GM20000 (cell line): ENCODE results near the gene SST.

Experiments
- DNase-seq: peaks from one replicate; pipeline ENCODE4 v3.0.0; 2012; ENCODE audit warnings: low spot score
- TF ChIP-seq, protein P1 (sequence below): IDR thresholded peaks from 2 replicates; pipeline ENCODE4 v1.5.1; 2012; ENCODE audit warnings: mild to moderate bottlenecking, control low read depth; ENCODE audit errors: extremely low read depth, missing control alignments

Gene SST

DNA sequence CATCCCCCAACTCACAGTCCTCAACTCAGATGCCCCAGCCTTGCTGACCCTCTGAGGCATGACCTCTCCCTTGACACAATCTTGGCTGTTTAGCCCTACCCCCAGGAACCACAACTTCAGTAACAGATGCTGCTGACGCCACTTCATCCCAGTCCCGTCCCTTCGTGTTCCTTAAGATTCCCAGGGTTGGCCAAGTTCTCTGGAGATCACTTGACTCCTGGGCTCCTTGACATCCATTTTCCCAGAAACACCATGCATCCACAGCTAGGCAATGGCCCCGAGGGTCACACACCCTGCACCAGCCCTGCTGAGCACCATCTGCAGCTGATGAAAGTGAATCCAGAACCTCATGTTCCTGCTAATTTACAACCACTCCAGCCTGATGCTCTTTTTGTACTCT is 25.3 kb upstream of the SST start:
- TF ChIP-seq, protein P1, sequence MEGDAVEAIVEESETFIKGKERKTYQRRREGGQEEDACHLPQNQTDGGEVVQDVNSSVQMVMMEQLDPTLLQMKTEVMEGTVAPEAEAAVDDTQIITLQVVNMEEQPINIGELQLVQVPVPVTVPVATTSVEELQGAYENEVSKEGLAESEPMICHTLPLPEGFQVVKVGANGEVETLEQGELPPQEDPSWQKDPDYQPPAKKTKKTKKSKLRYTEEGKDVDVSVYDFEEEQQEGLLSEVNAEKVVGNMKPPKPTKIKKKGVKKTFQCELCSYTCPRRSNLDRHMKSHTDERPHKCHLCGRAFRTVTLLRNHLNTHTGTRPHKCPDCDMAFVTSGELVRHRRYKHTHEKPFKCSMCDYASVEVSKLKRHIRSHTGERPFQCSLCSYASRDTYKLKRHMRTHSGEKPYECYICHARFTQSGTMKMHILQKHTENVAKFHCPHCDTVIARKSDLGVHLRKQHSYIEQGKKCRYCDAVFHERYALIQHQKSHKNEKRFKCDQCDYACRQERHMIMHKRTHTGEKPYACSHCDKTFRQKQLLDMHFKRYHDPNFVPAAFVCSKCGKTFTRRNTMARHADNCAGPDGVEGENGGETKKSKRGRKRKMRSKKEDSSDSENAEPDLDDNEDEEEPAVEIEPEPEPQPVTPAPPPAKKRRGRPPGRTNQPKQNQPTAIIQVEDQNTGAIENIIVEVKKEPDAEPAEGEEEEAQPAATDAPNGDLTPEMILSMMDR: no peak
- no peak for DNase-seq

DNA sequence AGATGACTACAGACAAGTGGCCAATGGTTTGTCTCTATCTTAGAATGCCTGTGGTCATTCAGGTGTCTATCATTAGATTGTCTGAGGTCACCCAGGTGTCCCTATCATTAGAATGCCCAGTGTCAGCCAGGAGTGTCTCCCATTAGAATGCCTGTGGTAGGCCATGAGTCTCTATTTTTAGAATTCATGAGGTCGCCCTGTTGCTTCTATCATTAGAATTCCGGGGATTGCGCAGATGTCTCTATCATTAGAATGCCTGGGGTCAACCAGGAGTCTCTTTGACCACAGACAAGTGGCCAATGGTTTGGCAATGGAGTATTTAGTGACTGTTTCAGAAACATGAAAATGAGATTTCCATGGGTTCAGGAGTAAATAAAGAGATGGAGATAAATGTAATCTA is 24.6 kb upstream of the SST start:
- no peak for DNase-seq
- TF ChIP-seq, protein P1: no peak

DNA sequence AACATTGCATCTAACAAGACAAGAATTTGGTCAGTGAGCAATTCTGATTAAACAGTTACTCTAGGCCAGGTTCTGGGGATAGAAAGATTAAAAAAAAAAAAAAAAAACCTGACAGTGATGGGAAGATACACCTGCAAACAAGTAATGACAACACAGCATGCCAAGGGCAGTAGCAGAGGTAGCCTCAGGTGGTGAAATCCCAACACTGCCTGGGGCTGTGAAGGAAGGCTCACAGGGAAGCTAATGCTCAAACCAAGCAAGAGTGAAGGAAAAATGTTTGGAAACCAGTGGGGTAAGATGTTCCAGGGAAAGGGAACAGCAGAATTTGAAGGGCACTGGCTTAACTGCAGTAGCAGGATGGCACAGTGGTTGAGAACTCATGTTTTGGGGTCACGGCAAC is 23.2 kb upstream of the SST start:
- TF ChIP-seq, protein P1: no peak

DNA sequence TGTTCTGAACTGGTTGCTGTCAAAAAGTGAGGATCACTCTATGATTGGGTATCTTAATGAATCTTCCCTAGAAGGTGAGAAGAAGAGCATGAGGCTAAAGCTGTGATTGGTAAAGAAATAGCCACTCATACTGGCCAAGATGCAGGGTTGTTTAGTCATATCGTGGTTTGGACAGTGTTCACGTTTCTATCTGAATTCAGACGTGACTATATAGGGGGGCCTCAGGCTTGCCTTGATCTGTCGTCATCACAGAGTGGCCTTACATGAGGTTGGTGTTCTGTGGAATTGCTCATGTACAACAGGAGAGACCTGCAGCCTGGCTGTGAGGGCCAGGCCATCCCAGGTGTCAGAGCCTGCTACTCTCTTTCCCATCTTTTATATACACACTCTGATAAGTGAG is 19.8 kb upstream of the SST start:
- TF ChIP-seq, protein P1: no peak
- DNase-seq: no peak

More for the DNA sequence above, 23.2 kb upstream of the SST start:
- DNase-seq: no peak

DNA sequence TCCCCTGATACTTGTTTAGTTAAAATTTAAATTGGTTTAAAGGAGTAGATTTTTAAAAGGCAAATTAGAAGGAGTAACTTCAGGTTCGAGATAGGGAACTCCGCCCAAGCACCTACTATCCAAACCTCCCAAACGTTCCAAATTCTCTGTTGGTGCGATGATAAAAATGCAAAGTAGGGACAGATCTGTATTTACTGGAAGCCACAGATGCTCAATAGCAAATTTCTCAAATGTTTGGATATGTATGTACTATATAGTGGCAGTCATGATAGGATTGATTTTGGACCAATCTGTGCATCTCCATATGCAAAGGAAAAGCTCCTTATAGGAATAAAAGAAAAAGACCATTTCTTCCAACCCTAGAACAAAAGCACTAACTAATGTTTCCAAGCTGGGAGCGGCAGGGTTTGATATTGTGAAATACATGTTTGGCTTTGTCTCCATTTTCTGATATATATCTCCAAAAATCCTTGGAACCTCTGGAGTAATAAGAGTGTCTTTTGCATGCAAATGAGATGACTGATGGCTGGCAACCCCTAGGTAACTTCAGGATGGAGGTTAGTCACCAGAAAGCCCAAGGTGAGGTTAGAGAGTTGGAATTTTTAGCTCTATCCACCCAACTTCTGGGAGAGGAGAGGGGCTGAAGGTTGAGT is 16.6 kb upstream of the SST start:
- TF ChIP-seq, protein P1: no peak
- DNase-seq: no peak

DNA sequence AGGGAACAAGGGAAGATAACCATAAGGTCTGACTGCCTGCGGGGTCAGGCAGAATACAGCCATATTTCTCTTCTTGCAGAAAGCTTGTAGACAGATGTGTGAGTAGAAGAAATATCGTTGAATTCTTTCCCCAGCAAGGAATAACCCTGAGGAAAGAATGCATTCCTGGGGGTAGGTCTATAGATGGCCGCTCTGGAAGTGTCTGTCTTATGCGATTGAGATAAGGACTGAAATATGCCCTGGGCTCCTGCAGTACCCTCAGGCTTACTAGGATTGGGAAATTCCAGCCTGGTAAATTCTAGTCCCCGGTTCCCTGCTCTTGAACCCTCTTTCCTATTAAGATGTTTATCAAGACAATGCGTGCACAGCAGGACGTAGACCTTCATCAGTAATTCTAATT is 15.8 kb upstream of the SST start:
- TF ChIP-seq, protein P1: no peak
- no peak for DNase-seq

DNA sequence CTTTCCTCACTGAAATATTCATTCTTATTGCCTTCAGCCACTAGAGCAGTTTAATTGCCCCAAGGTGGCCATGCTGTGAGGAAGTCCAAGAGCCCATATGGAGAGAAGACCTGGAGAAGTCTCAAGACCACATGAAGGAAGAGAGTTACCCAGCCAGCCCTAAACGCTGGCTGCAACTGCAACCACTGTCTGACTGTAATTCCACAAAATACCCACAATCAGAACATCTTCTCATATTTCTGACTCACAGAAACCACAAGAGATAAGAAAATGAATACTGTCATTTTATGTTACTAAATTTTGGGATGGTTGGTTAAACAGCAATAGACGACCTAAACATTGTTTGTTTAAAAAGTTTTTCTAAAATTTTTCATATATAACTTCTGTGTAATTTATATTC is 14.7 kb upstream of the SST start:
- no peak for DNase-seq
- TF ChIP-seq, protein P1: no peak
